Measurements from ENCODE around the gene DDRGK1.

DNA sequence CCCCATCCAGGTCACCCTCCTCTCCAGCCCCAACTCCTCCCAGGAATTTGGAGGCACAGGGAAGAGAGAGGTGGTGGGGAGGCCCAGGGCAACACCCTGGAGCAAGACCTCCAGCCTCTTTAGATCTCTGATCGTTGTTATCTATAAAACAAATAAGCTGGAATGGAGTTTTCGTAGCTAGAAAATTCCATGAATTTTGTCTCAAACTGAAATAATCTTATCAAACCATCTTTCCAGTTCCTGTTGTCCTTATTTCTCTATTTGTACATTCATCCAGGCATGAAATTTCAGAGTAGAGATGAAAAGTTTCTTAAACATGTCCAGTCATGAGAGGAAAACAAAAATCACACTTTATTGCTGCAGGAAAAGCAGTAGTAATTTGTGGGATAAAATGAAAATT is 40.7 kb upstream of the DDRGK1 start:
- TF ChIP-seq POLR2A (IDR thresholded peaks at IDR 0.05; ENCODE audit: low read length), result no peak
- TF ChIP-seq GATA1 (IDR thresholded peaks at IDR 0.05; ENCODE audit: low read depth, low read length), result no peak

Measured in erythroblast (primary cell).